ENCODE measurements around the gene KAT7. TPM values are rescaled to one million over a fixed set of nuclear protein-coding genes. Genes with fewer than 3 reads are reported as not detected.

Gene KAT7
- total RNA-seq, 1 donor from 2014 or later = 89.8 TPM

DNA sequence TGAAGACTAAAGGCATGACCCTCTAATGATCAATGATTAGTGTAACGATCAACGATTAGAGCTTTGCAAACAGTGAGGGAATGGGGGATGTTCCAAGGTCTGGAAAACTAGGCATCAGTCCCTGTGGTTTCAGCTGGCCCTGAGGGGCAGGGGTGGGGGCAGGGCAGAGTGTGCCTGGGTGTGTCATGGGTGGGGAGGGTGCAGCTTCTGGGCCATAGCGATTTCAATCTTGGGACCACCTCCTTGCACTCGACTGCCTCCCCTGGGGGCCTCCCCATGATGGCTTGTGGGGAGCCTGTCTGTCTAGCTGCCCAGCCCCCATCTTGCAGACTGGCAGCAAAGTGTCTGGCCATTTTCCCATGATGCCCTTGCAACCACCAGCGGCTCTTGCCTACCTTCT is 51.0 kb downstream of the KAT7 start:
- intact Hi-C loops (cut with micrococcal nuclease) = no loop called here

GRCh38 chr17:49841548-49841947 is 53.1 kb downstream of the KAT7 start:
- intact Hi-C loops (cut with micrococcal nuclease) = no loop called here

- intact Hi-C loops (cut with micrococcal nuclease) = no loop called here
Measured at GRCh38 chr17:49842371-49842770, 53.9 kb downstream of the KAT7 start.

DNA sequence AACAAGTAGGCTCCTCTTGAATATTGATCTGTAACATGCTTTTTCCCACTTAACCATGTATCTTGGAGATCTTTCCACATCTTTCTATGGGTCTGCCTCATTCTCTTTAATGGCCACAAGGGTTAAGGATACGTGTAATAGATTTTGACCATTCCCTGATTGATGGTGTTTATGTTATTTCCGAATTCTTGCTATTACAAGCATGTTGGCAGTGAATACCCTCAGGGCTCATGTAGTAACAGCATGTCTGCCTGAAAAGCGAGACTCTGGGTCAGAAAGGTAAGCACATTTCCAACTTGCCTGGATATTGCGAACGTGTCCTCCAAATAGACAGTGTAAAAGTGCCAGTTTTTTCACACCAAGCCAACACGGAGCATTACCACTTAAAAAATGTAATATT is 54.4 kb downstream of the KAT7 start:
- intact Hi-C loops (cut with micrococcal nuclease) = no loop called here

- intact Hi-C loops (cut with micrococcal nuclease) = no loop called here
Measured at GRCh38 chr17:49843774-49844350, 55.4 kb downstream of the KAT7 start.

DNA sequence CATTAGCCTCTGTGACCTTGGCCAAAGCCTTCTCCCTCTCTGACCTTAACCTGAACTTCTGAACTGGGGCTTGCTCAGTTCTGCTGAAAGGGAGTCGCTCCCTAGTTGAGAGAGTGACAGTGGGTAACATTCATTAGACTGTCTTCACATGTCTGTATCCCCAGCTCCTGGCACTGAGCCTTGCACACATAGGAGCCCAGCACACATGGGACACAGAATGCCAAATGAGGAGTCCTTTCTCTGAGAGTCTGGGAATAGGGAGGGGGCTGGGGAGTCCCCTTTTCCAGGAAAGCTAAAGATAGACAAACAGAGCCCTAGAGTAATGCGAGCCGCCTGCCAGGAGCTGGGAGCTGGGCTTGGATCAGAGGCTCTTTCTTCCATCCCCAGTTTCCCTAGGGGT is 56.8 kb downstream of the KAT7 start:
- intact Hi-C loops (cut with micrococcal nuclease) = no loop called here

GRCh38 chr17:49846938-49847712 is 58.6 kb downstream of the KAT7 start:
- intact Hi-C loops (cut with micrococcal nuclease) = no loop called here

GRCh38 chr17:49848019-49848473 is 59.6 kb downstream of the KAT7 start, which contains the start of gene TAC4:
TAC4 (minus strand) TSS chr17:49848069; CDS start chr17:49848017, 52 bp downstream.
- intact Hi-C loops (cut with micrococcal nuclease) = no loop called here

DNA sequence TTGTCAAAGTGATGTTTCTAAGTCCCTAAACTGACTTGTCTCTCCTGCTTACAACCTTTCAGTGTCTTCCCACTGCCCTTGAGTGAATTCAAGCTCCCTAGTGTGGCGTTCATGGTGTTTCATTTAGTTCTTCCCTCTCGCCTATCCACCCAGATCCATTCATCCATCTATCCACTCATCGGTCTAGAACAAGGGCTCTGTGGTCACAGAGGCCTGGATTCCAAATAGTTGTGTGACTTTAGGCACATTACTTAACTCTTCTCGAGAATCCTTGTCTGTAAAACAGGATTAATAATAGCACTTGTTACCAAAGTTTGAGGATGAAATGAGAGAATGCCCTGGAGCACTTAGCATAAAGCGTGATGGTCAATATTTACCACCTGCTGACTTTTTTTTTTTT is 60.3 kb downstream of the KAT7 start:
- intact Hi-C loops (cut with micrococcal nuclease) = no loop called here

DNA sequence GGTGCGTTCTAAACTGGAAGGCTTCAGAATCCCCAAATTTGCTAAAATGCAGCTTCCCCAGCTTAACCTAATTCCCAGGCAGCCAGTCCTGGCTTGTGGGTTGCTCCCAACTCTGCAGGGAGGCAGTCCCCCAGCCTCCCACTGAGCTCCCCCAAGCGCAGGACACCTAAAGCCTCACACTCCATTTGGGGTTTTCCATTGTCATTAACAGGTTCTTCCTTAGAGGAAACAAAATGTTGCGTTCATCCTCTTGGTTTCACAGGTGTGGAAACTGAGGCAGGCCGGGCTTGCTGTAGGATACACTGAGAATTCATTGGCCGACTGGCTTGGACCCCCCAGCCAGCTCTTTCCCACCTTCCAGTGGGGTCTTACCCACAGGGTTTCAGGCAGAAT is 61.7 kb downstream of the KAT7 start:
- intact Hi-C loops (cut with micrococcal nuclease) = loop anchor here (2.0 kb wide), 2 partner anchors 61 to 109 kb away; partner anchors contain the start of gene KAT7

- intact Hi-C loops (cut with micrococcal nuclease) = loop anchor here (1.0 to 2.0 kb wide), 5 partner anchors 33 to 283 kb away; partner anchors contain the start of gene KAT7
Measured at GRCh38 chr17:49850772-49851386, 62.4 kb downstream of the KAT7 start.

- intact Hi-C loops (cut with micrococcal nuclease) = loop anchor here (1.0 to 2.0 kb wide), 5 partner anchors 33 to 283 kb away; partner anchors contain the start of gene KAT7
Measured at GRCh38 chr17:49851387-49852291, 63.2 kb downstream of the KAT7 start.

DNA sequence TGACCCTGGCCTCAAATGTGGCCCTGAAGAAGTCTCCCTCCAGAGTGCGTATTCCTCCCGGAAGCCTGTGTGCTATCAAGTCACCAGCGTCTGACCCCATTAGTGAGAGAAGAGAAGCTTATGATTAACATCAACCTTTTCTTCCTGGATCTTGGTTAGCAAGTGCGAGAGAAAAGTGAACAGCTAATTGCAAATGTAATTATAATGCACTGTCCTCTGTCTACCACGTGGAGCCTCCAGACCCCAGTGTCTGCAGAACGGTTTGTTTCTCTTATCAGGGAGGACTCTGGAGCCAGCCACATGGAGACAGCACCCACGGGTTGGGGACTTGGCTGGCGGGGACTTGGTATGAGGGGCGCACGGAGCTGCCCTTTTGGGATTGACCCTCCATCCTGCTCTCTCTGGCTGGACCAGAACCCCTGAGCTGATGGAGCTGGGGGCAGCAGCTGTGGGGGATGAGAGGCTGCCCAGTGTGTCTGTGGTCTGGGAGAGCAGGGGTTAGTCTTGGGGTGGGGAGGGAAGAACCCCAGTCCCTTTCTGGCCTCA is 65.1 kb downstream of the KAT7 start:
- intact Hi-C loops (cut with micrococcal nuclease) = no loop called here

- intact Hi-C loops (cut with micrococcal nuclease) = no loop called here
Measured at GRCh38 chr17:49854126-49854525, 65.6 kb downstream of the KAT7 start.

GRCh38 chr17:49858796-49859195 is 70.3 kb downstream of the KAT7 start:
- intact Hi-C loops (cut with micrococcal nuclease) = no loop called here

- intact Hi-C loops (cut with micrococcal nuclease) = loop anchor here (5.0 kb wide), 1 partner anchor 92 kb away; no protein-coding TSS in a partner anchor
Measured at GRCh38 chr17:49859991-49860953, 71.8 kb downstream of the KAT7 start.

- intact Hi-C loops (cut with micrococcal nuclease) = loop anchor here (1.0 to 5.0 kb wide), 3 partner anchors 19 to 137 kb away; no protein-coding TSS in a partner anchor
Measured at GRCh38 chr17:49861150-49861884, 72.8 kb downstream of the KAT7 start.

GRCh38 chr17:49862781-49863331 is 74.4 kb downstream of the KAT7 start:
- intact Hi-C loops (cut with micrococcal nuclease) = loop anchor here (5.0 kb wide), 1 partner anchor 89 kb away; no protein-coding TSS in a partner anchor
